CD14-positive monocyte (primary cell): ENCODE results near the gene ROBO1. TPM values are rescaled to one million over a fixed set of nuclear protein-coding genes. Genes with fewer than 3 reads are reported as not detected.

Experiments used
- DNase-seq, 3 donors: peaks; one replicate each; pipeline ENCODE4 v3.0.0-alpha.2; 2011 to 2022
- H2AFZ ChIP-seq: 2 replicates; pipeline ENCODE4 v1.6.0; 2012; ENCODE audit warnings: mild to moderate bottlenecking, low read depth, low read length, inconsistent platforms; ENCODE audit not compliant: insufficient read depth, poor library complexity, severe bottlenecking
- H3K27ac ChIP-seq, 2 donors: 1 replicate in 1 of 2; 2 replicates in 1 of 2; pipeline ENCODE4 v1.5.1; 2012 to 2013; ENCODE audit warnings: low read length in 2 of 2, control low read depth in 1 of 2, inconsistent platforms in 1 of 2, low read depth in 1 of 2, mild to moderate bottlenecking in 1 of 2
- H3K27me3 ChIP-seq, 2 donors: one replicate each; pipeline versions ENCODE4 v1.6.0 to v1.6.1; 2011 to 2013; ENCODE audit warnings: low read length in 2 of 2; ENCODE audit not compliant: control insufficient read depth in 2 of 2, insufficient read depth in 2 of 2
- H3K36me3 ChIP-seq, 2 donors: replicated peaks in 1 of 2; 1 replicate in 1 of 2; 2 replicates in 1 of 2; pipeline versions ENCODE4 v1.5.1 to v1.6.1; 2012 to 2013; ENCODE audit warnings: low read length in 2 of 2, control low read depth in 1 of 2, inconsistent platforms in 1 of 2, mild to moderate bottlenecking in 1 of 2; ENCODE audit not compliant: insufficient read depth in 2 of 2, control insufficient read depth in 1 of 2
- H3K4me1 ChIP-seq, 2 donors: 1 replicate in 1 of 2; 2 replicates in 1 of 2; pipeline versions ENCODE4 v1.5.1 to v1.6.1; 2012 to 2013; ENCODE audit warnings: low read length in 2 of 2, control low read depth in 1 of 2, inconsistent platforms in 1 of 2, mild to moderate bottlenecking in 1 of 2, moderate library complexity in 1 of 2; ENCODE audit not compliant: insufficient read depth in 2 of 2, control insufficient read depth in 1 of 2
- H3K4me2 ChIP-seq: replicated peaks from 2 replicates; pipeline ENCODE3; 2012; ENCODE audit warnings: low read length, moderate library complexity, mild to moderate bottlenecking; ENCODE audit not compliant: poor library complexity, severe bottlenecking; ENCODE audit errors: extremely low read depth
- H3K4me3 ChIP-seq, 3 experiments: fragments of 200-600 bp in 1 of 3; sonication (generic) in 1 of 3; replicated peaks in 1 of 3; 1 replicate in 2 of 3; 2 replicates in 1 of 3; pipeline ENCODE4 v1.5.1; 2011 to 2013; ENCODE audit warnings: low read length in 3 of 3, mild to moderate bottlenecking in 3 of 3, control low read depth in 2 of 3, low read depth in 2 of 3, inconsistent platforms in 1 of 3, moderate library complexity in 1 of 3
- H3K79me2 ChIP-seq: 2 replicates; pipeline ENCODE4 v1.6.0; 2012; ENCODE audit warnings: mild to moderate bottlenecking, control low read depth, inconsistent platforms, low read length, moderate library complexity; ENCODE audit not compliant: insufficient read depth
- H3K9ac ChIP-seq: 2 replicates; pipeline ENCODE4 v1.6.0; 2017; ENCODE audit warnings: low read length, mild to moderate bottlenecking; ENCODE audit not compliant: insufficient read depth, poor library complexity, severe bottlenecking
- H3K9me3 ChIP-seq, 2 donors: replicated peaks in 1 of 2; 1 replicate in 1 of 2; 2 replicates in 1 of 2; pipeline versions ENCODE4 v1.5.1 to v1.6.1; 2012 to 2013; ENCODE audit warnings: low read length in 2 of 2, control low read depth in 1 of 2; ENCODE audit not compliant: control insufficient read depth in 1 of 2, insufficient read depth in 1 of 2
- H4K20me1 ChIP-seq: 2 replicates; pipeline ENCODE4 v1.6.0; 2012; ENCODE audit warnings: mild to moderate bottlenecking, low read length, control low read depth, moderate library complexity; ENCODE audit not compliant: insufficient read depth
- H3K27ac Mint-ChIP-seq, 7 donors: one replicate each; pipeline ENCODE4 v1.8.0; 2020; ENCODE audit warnings: mild to moderate bottlenecking in 7 of 7, mixed read lengths in 7 of 7, moderate library complexity in 6 of 7, inconsistent platforms in 2 of 7
- H3K27me3 Mint-ChIP-seq, 3 donors: one replicate each; pipeline ENCODE4 v1.8.0; 2021 to 2022; ENCODE audit warnings: low read depth in 3 of 3, mild to moderate bottlenecking in 3 of 3, mixed read lengths in 3 of 3, moderate library complexity in 3 of 3, inconsistent platforms in 1 of 3
- H3K36me3 Mint-ChIP-seq, 2 donors: one replicate each; pipeline ENCODE4 v1.8.0; 2020; ENCODE audit warnings: mixed read lengths in 2 of 2, inconsistent platforms in 1 of 2, mild to moderate bottlenecking in 1 of 2
- H3K4me1 Mint-ChIP-seq: one replicate; pipeline ENCODE4 v1.8.0; 2020; ENCODE audit warnings: mild to moderate bottlenecking, mixed read lengths
- H3K4me3 Mint-ChIP-seq, 2 donors: one replicate each; pipeline ENCODE4 v1.8.0; 2020; ENCODE audit warnings: mild to moderate bottlenecking in 2 of 2, mixed read lengths in 2 of 2, moderate library complexity in 1 of 2
- H3K9me3 Mint-ChIP-seq, 7 donors: one replicate each; pipeline ENCODE4 v1.8.0; 2020 to 2022; ENCODE audit warnings: mixed read lengths in 7 of 7, mild to moderate bottlenecking in 6 of 7, moderate library complexity in 6 of 7, inconsistent platforms in 2 of 7
- CTCF ChIP-seq: fragments of 200-600 bp; IDR thresholded peaks from one replicate; pipeline ENCODE4 v1.8.0; 2022; ENCODE audit warnings: antibody characterized with exemption, mild to moderate bottlenecking
- WGBS: methylation state at CpG from one replicate; pipeline ENCODE4 v1.1.5; 2013; ENCODE audit warnings: missing lambda C conversion rate; ENCODE audit not compliant: insufficient coverage; 5-methylcytosine and 5-hydroxymethylcytosine counted together
- intact Hi-C, 2 donors: fragments of 100-400 bp; cut with micrococcal nuclease; formaldehyde crosslinking; loops; one replicate each; pipeline versions ENCODE4 v1.15.0 to v1.15.1; 2023
- polyA plus RNA-seq, 3 donors: library from polyadenylated mRNA; depleted of rRNA in 1 of 3; unstranded in 2 of 3; stranded (reverse) in 1 of 3; fragments of 300-500 nt in 2 of 3; fragments of >200 nt in 1 of 3; fragmentation: Illumina TruSeq in 2 of 3; gene quantifications; 1 replicate in 2 of 3; 2 replicates in 1 of 3; pipeline ENCODE4 v1.2.3, GENCODE V29; 2012 to 2021

ROBO1 gene
- polyA plus RNA-seq, 3 donors: 0.09 to 0.10 TPM; not detected in 1

GRCh38 chr3:79074558-79074957 is 693.2 kb downstream of the ROBO1 start:
- H3K79me2 ChIP-seq: no peaks in the 10 kb centered on the region
- H3K9me3 ChIP-seq: no peaks in the 10 kb centered on the region
- no peak overlapping the region for H3K4me3 ChIP-seq
- no peaks in the 10 kb centered on the region for H3K36me3 ChIP-seq
- DNase-seq: no peak
- no peaks in the 10 kb centered on the region for H3K4me1 ChIP-seq
- Mint-ChIP-seq H3K36me3 (no peaks in the 10 kb centered on the region), H3K27me3 (no peaks in the 10 kb centered on the region), H3K9me3 (no peaks in the 10 kb centered on the region), H3K4me1 (no peaks in the 10 kb centered on the region), H3K27ac (no peak overlapping the region), H3K4me3 (no peak overlapping the region)
- no peaks in the 10 kb centered on the region for H3K27me3 ChIP-seq
- no CpG with 5 or more reads among the region's 1 CpG for WGBS
- no peak overlapping the region for H3K9ac ChIP-seq
- H3K27ac ChIP-seq: no peak overlapping the region
- no peaks in the 10 kb centered on the region for H4K20me1 ChIP-seq
- no peak for TF ChIP-seq CTCF
- intact Hi-C loops: no loop called here
- no peak overlapping the region for H3K4me2 ChIP-seq
- H2AFZ ChIP-seq: no peak overlapping the region

GRCh38 chr3:79067734-79068133 is 700.1 kb downstream of the ROBO1 start:
- no peaks in the 10 kb centered on the region for H3K27me3 ChIP-seq
- no peak for TF ChIP-seq CTCF
- Mint-ChIP-seq H3K27me3 (no peaks in the 10 kb centered on the region), H3K9me3 (peaks cover 0 to 3% (median 0%) of the 10 kb centered on the region in 7 donors), H3K36me3 (no peaks in the 10 kb centered on the region), H3K4me1 (no peaks in the 10 kb centered on the region), H3K4me3 (no peak overlapping the region), H3K27ac (no peak overlapping the region)
- H3K27ac ChIP-seq: no peak overlapping the region
- H3K9me3 ChIP-seq: no peaks in the 10 kb centered on the region
- H3K9ac ChIP-seq: no peak overlapping the region
- H4K20me1 ChIP-seq: no peaks in the 10 kb centered on the region
- intact Hi-C loops: no loop called here
- no peak overlapping the region for H2AFZ ChIP-seq
- no peak for DNase-seq
- H3K36me3 ChIP-seq: no peaks in the 10 kb centered on the region
- no peak overlapping the region for H3K4me3 ChIP-seq
- no peaks in the 10 kb centered on the region for H3K79me2 ChIP-seq
- WGBS: no CpG with 5 or more reads among the region's 1 CpG
- no peaks in the 10 kb centered on the region for H3K4me1 ChIP-seq
- no peak overlapping the region for H3K4me2 ChIP-seq
